ENCODE measurements around the gene PCA3.

Gene PCA3

GRCh38 chr9:76828447-76828846 is 64.2 kb downstream of the PCA3 start:
- no peak for DNase-seq

GRCh38 chr9:76835571-76836283 is 71.5 kb downstream of the PCA3 start:
- DNase-seq: no peak
